ENCODE measurements around the gene WNT7B. TPM values are rescaled to one million over a fixed set of nuclear protein-coding genes. Genes with fewer than 3 reads are reported as not detected.

The WNT7B gene
- total RNA-seq: not detected in 2 replicates

DNA sequence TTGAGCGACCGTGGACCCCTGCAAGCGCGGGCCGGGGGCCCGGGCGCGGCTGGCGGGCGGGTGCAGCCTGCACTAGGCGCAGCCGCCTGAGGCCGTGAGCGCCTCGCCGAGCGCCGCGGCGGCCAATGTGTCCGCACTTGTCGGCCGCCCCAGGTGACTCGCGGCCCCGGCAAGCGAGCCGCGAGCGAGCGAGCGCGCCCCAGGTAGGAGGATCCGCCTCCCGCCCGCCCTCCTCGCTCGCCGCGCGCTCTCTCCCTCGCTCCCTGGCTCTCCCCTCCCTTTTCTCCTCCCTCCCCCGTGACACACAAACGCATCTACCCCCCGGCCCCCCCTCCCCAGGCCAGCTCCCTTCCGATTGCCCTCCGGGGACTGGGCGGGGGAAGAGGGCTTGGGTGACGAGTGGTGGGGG lies at the start of gene WNT7B:
WNT7B (minus strand) TSS at position 160 of the 409 bp plus-strand sequence. CDS start 408 bp downstream, outside the sequence.

Other genes with a start within 250 kb of the WNT7B start
- 8.1 and 15.6 TPM in 2 replicates for gene PPARA, start 173.4 kb upstream of the WNT7B start, total RNA-seq

All from thoracic aorta endothelial cell (primary cell).